Measurements from ENCODE around the gene KRTAP4-12.
"Not testable (repeated sequence)": the region's sequence is repeated elsewhere in the genome, so short reads cannot be mapped to it uniquely, and the experiment has no call there.

KRTAP4-12 gene

GRCh38 chr17:41084100-41084856 is 39.7 kb downstream of the KRTAP4-12 start, which contains the start of gene KRTAP4-7:
Gene KRTAP4-7, plus strand, starts transcription at chr17:41084150. Its CDS starts 57 bp downstream, at chr17:41084207.
- not testable (repeated sequence) for DNase-seq

DNA sequence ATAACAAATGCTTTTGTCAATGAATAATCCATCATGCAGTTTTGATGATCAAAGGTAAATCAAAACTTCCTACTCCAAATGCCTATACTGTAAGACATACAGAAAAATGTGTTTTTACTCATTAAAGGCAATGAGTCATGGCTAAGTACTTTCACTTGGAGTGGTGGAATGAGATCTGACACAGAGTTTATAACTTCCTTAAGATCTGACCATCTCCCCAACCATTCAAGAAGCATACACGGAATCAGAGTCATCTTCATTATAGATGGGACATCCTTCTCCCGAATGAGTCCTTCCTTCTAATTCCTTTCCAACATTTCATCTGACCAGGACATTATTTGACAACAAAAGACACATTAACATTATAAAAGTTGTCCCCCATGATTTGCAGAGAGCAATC is 40.6 kb downstream of the KRTAP4-12 start:
- DNase-seq, result not testable (repeated sequence)

GRCh38 chr17:41082626-41083025 is 41.4 kb downstream of the KRTAP4-12 start:
- DNase-seq, result no peak

- DNase-seq, result no peak
Observed at GRCh38 chr17:41076788-41077187, 47.2 kb downstream of the KRTAP4-12 start.

DNA sequence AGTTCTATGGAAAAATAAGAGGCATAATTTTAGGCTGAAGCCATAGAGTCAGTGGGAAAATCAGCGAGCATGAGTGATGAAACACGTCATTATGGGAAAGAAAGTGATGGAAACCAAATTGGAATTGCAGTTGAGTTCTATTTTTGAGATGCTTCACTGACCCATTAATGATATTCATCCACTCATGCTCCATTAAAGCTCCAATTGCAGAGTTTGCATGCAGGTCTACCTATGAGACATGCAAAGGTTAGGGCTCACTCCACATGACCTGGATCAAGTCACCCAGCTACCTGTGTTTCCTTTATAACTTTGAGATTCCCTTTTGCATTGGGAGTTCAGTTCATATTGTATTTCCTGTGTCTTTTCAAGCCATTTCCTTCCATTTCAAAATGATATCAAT is 50.3 kb downstream of the KRTAP4-12 start:
- no peak for DNase-seq

All from activated CD4-positive, alpha-beta T cell treated with anti-CD3 and anti-CD28 coated beads, Interleukin-2, Interleukin-6, amounts not matched to agents 100 ng/mL and 50 ng/mL, durations not matched to agents 16 hours and 8 hours (primary cell).